HepG2 (cell line): ENCODE results near the gene ZNF740. TPM values are rescaled to one million over a fixed set of nuclear protein-coding genes. Genes with fewer than 3 reads are reported as not detected.

Experiments
- ATF7-NPFF ChIP-seq: sonication (generic); formaldehyde crosslinking; IDR thresholded peaks from 2 replicates; pipeline ENCODE4 v1.8.1; 2023; ENCODE audit warnings: mild to moderate bottlenecking, low read depth, missing genetic modification reagents, moderate library complexity
- GABPA ChIP-seq, 2 experiments: IDR thresholded peaks; 2 replicates each; pipeline ENCODE4 v1.6.1; 2011 to 2016; ENCODE audit warnings: low read depth in 2 of 2, low read length in 1 of 2, missing biosample characterization in 1 of 2, missing genetic modification characterization in 1 of 2
- HDAC2 ChIP-seq: sonication (generic); formaldehyde crosslinking; IDR thresholded peaks from 2 replicates; pipeline ENCODE4 v1.4.0; 2020; ENCODE audit warnings: missing genetic modification reagents
- MED1 ChIP-seq: sonication (generic); formaldehyde crosslinking; IDR thresholded peaks from 2 replicates; pipeline ENCODE4 v1.4.0; 2020; ENCODE audit warnings: missing genetic modification reagents
- MIER2 ChIP-seq: IDR thresholded peaks from 2 replicates; pipeline ENCODE4 v1.6.1; 2016; ENCODE audit warnings: missing biosample characterization, missing genetic modification reagents
- MTF1 ChIP-seq: sonication (generic); formaldehyde crosslinking; IDR thresholded peaks from 2 replicates; pipeline ENCODE4 v1.5.0; 2020; ENCODE audit warnings: missing genetic modification reagents
- RFXAP ChIP-seq: sonication (generic); formaldehyde crosslinking; IDR thresholded peaks from 2 replicates; pipeline ENCODE4 v1.4.0; 2020; ENCODE audit warnings: missing genetic modification reagents, borderline replicate concordance
- RXRA ChIP-seq: sonication (generic); formaldehyde crosslinking; IDR thresholded peaks from 2 replicates; pipeline ENCODE4 v1.5.1; 2020; ENCODE audit warnings: missing genetic modification reagents
- SIX1 ChIP-seq: sonication (generic); formaldehyde crosslinking; IDR thresholded peaks from 2 replicates; pipeline ENCODE4 v1.4.0; 2020; ENCODE audit warnings: missing genetic modification reagents, borderline replicate concordance
- STAT5B ChIP-seq: sonication (generic); formaldehyde crosslinking; IDR thresholded peaks from 2 replicates; pipeline ENCODE4 v1.4.0; 2020; ENCODE audit warnings: missing genetic modification reagents
- ZFAT ChIP-seq: sonication (generic); formaldehyde crosslinking; conservative IDR thresholded peaks from 2 replicates; pipeline ENCODE4 v1.8.1; 2023; ENCODE audit warnings: missing genetic modification reagents, inconsistent platforms
- ZFX ChIP-seq: sonication (generic); formaldehyde crosslinking; IDR thresholded peaks from 2 replicates; pipeline ENCODE4 v1.4.0; 2020; ENCODE audit warnings: mild to moderate bottlenecking, low read depth, missing genetic modification reagents, moderate library complexity
- ZNF556 ChIP-seq: sonication (generic); formaldehyde crosslinking; IDR thresholded peaks from 2 replicates; pipeline ENCODE4 v1.4.0; 2020; ENCODE audit warnings: mild to moderate bottlenecking, missing genetic modification reagents, borderline replicate concordance
- ZNF605 ChIP-seq: sonication (generic); formaldehyde crosslinking; IDR thresholded peaks from 2 replicates; pipeline ENCODE4 v1.8.0; 2022; ENCODE audit warnings: mild to moderate bottlenecking, missing genetic modification reagents
- polyA plus RNA-seq, 8 experiments: library from polyadenylated mRNA; depleted of rRNA in 3 of 8; stranded (reverse) in 7 of 8; unstranded in 1 of 8; fragments of >200 nt; fragmentation: Illumina TruSeq in 4 of 8; extraction: Trizol in 4 of 8; gene quantifications; 2 replicates each; pipeline versions ENCODE4 v1.2.1 to v1.2.3, GENCODE V29; 2011 to 2016; ENCODE audit warnings: low read depth in 4 of 8, missing spikeins in 1 of 8, mixed read lengths in 1 of 8; ENCODE audit not compliant: insufficient read depth in 1 of 8
- total RNA-seq, 5 experiments: library from RNA; depleted of rRNA; stranded (reverse); fragments of >200 nt; fragmentation: Illumina TruSeq; extraction: Trizol; gene quantifications; 2 replicates each; pipeline ENCODE4 v1.2.3, GENCODE V29; 2016; ENCODE audit warnings: low read depth in 1 of 5
- TF ChIP-seq, protein P1 (sequence below): sonication (generic); formaldehyde crosslinking; IDR thresholded peaks from 2 replicates; pipeline ENCODE4 v1.4.0; 2020; ENCODE audit warnings: mild to moderate bottlenecking, missing genetic modification reagents
- TF ChIP-seq, protein P2 (sequence below), 2 experiments: sonication (generic) in 1 of 2; formaldehyde crosslinking in 1 of 2; IDR thresholded peaks; 2 replicates each; pipeline versions ENCODE4 v1.6.1 to v1.9.0; 2014 to 2022; ENCODE audit warnings: antibody characterized with exemption in 1 of 2, borderline replicate concordance in 1 of 2, inconsistent platforms in 1 of 2, low read depth in 1 of 2, missing genetic modification reagents in 1 of 2
- TF ChIP-seq, protein P3 (sequence below): sonication (generic); formaldehyde crosslinking; IDR thresholded peaks from 2 replicates; pipeline ENCODE4 v1.4.0; 2020; ENCODE audit warnings: missing genetic modification reagents, mild to moderate bottlenecking, borderline replicate concordance

ZNF740 gene
- total and polyA plus RNA-seq, 2 of the 13 experiments (the other 11 are each of a cell fraction or from before 2014, with no cell fraction given): 16.9 to 19.0 TPM

DNA sequence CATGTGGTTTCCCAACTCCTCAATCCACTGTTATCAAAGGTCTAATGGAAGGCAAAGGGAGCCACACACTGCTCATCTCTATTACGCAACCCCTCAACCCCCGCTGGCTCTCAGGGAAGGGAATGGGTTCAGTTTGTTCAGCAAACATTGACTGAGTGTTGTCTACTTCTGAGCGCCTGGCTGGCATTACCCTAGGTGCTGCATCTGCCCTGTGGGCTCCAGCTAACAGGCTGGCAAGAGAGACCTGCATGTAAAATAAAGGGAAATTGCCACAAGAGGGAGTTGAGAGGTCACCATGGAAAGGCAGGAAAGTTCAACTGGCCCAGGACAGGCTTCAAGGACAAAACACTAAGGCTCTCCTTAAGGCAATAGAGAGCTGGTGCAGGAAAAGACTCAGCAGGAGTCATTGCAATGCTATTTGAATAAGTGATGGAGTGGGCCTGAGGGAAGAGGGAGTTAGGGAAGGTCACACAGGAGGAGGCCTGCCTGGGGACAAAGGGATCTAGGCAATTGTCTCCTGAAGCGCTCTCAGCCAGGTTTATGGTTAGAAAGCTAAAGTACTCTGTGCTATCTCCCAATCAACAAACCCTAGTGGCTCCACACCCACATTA is 5.5 kb upstream of the ZNF740 start (continued):
- TF ChIP-seq ATF7-NPFF (CRISPR knock-in tag) (no peak), MED1 (CRISPR knock-in tag) (peak; percentile 74), MIER2 (CRISPR knock-in tag) (0 out of 2 replicates have a peak, but pooled peaks have one; percentile 59), SIX1 (no peak), GABPA (IDR thresholded peaks at IDR 0.05; ENCODE audit: low read depth, low read length) (no peak), GABPA (CRISPR knock-in tag; IDR thresholded peaks at IDR 0.05; ENCODE audit: low read depth) (peak; percentile 53; the same call in 1 of the 2 replicates), STAT5B (CRISPR knock-in tag) (no peak), ZFX (CRISPR knock-in tag) (no peak), ZNF605 (peak; percentile 82; the same call in 1 of the 2 replicates), RXRA (peak; percentile 77; the same call in 1 of the 2 replicates), ZFAT (CRISPR knock-in tag) (no peak), RFXAP (CRISPR knock-in tag) (peak; percentile 56; the same call in 1 of the 2 replicates), MTF1 (CRISPR knock-in tag) (no peak), ZNF556 (CRISPR knock-in tag) (peak; percentile 86; the same call in 1 of the 2 replicates), HDAC2 (CRISPR knock-in tag) (peak; percentile 86)
- TF ChIP-seq, protein P1, sequence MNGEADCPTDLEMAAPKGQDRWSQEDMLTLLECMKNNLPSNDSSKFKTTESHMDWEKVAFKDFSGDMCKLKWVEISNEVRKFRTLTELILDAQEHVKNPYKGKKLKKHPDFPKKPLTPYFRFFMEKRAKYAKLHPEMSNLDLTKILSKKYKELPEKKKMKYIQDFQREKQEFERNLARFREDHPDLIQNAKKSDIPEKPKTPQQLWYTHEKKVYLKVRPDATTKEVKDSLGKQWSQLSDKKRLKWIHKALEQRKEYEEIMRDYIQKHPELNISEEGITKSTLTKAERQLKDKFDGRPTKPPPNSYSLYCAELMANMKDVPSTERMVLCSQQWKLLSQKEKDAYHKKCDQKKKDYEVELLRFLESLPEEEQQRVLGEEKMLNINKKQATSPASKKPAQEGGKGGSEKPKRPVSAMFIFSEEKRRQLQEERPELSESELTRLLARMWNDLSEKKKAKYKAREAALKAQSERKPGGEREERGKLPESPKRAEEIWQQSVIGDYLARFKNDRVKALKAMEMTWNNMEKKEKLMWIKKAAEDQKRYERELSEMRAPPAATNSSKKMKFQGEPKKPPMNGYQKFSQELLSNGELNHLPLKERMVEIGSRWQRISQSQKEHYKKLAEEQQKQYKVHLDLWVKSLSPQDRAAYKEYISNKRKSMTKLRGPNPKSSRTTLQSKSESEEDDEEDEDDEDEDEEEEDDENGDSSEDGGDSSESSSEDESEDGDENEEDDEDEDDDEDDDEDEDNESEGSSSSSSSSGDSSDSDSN (CRISPR knock-in tag): peak; percentile 46
- TF ChIP-seq, protein P2, sequence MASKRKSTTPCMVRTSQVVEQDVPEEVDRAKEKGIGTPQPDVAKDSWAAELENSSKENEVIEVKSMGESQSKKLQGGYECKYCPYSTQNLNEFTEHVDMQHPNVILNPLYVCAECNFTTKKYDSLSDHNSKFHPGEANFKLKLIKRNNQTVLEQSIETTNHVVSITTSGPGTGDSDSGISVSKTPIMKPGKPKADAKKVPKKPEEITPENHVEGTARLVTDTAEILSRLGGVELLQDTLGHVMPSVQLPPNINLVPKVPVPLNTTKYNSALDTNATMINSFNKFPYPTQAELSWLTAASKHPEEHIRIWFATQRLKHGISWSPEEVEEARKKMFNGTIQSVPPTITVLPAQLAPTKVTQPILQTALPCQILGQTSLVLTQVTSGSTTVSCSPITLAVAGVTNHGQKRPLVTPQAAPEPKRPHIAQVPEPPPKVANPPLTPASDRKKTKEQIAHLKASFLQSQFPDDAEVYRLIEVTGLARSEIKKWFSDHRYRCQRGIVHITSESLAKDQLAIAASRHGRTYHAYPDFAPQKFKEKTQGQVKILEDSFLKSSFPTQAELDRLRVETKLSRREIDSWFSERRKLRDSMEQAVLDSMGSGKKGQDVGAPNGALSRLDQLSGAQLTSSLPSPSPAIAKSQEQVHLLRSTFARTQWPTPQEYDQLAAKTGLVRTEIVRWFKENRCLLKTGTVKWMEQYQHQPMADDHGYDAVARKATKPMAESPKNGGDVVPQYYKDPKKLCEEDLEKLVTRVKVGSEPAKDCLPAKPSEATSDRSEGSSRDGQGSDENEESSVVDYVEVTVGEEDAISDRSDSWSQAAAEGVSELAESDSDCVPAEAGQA (IDR thresholded peaks at IDR 0.05; ENCODE audit: low read depth): no peak
- TF ChIP-seq, protein P2 (CRISPR knock-in tag; IDR thresholded peaks at IDR 0.05; ENCODE audit: borderline replicate concordance): no peak
- TF ChIP-seq, protein P3, sequence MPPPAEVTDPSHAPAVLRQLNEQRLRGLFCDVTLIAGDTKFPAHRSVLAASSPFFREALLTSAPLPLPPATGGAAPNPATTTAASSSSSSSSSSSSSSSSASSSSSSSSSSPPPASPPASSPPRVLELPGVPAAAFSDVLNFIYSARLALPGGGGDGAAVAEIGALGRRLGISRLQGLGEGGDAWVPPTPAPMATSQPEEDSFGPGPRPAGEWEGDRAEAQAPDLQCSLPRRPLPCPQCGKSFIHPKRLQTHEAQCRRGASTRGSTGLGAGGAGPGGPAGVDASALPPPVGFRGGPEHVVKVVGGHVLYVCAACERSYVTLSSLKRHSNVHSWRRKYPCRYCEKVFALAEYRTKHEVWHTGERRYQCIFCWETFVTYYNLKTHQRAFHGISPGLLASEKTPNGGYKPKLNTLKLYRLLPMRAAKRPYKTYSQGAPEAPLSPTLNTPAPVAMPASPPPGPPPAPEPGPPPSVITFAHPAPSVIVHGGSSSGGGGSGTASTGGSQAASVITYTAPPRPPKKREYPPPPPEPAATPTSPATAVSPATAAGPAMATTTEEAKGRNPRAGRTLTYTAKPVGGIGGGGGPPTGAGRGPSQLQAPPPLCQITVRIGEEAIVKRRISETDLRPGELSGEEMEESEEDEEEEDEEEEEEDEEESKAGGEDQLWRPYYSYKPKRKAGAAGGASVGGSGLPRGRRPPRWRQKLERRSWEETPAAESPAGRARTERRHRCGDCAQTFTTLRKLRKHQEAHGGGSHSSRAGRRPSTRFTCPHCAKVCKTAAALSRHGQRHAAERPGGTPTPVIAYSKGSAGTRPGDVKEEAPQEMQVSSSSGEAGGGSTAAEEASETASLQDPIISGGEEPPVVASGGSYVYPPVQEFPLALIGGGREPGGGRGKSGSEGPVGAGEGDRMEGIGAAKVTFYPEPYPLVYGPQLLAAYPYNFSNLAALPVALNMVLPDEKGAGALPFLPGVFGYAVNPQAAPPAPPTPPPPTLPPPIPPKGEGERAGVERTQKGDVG (CRISPR knock-in tag): no peak
